Fibroblast of the aortic adventitia (primary cell): ENCODE measurements around the gene ZFPM1. TPM values are rescaled to one million over a fixed set of nuclear protein-coding genes. Genes with fewer than 3 reads are reported as not detected.

Experiments used
- DNase-seq: peaks from one replicate; pipeline ENCODE4 v3.0.0-alpha.2; 2010; ENCODE audit warnings: low read depth
- H3K4me3 ChIP-seq: 2 replicates; pipeline ENCODE4 v1.5.1; 2011; ENCODE audit warnings: low read depth, mild to moderate bottlenecking, control low read depth, low read length, moderate library complexity
- CTCF ChIP-seq: IDR thresholded peaks from 2 replicates; pipeline ENCODE4 v1.5.1; 2011; ENCODE audit warnings: mild to moderate bottlenecking, low read length, control low read depth, inconsistent platforms; ENCODE audit not compliant: insufficient read depth
- total RNA-seq: library from RNA; depleted of rRNA; stranded (reverse); fragments of >200 nt; gene quantifications from 2 replicates; pipeline ENCODE4 v1.2.3, GENCODE V29; 2012; ENCODE audit warnings: low replicate concordance

The ZFPM1 gene
- total RNA-seq, 1 donor, result 4.2 TPM

GRCh38 chr16:88552815-88553214 lies 99.7 kb downstream of the ZFPM1 start:
- no peak for TF ChIP-seq CTCF
- DNase-seq, result no peak
- H3K4me3 ChIP-seq, result no peak overlapping the region

- no peak overlapping the region for H3K4me3 ChIP-seq
- no peak for TF ChIP-seq CTCF
- DNase-seq, result no peak
Observed at GRCh38 chr16:88553739-88554138, 100.7 kb downstream of the ZFPM1 start.

- no peak for TF ChIP-seq CTCF
- no peak overlapping the region for H3K4me3 ChIP-seq
- DNase-seq, result no peak
Observed at GRCh38 chr16:88554711-88555264, 101.7 kb downstream of the ZFPM1 start.

- no peak for DNase-seq
- H3K4me3 ChIP-seq, result no peak overlapping the region
- no peak for TF ChIP-seq CTCF
Observed at GRCh38 chr16:88556294-88556988, 103.4 kb downstream of the ZFPM1 start.

GRCh38 chr16:88558457-88559442 lies 105.7 kb downstream of the ZFPM1 start:
- DNase-seq, result peak; percentile 70
- H3K4me3 ChIP-seq, result no peak overlapping the region
- TF ChIP-seq CTCF, result peak; percentile 65

- no peak for TF ChIP-seq CTCF
- no peak overlapping the region for H3K4me3 ChIP-seq
- peak; percentile 26 for DNase-seq
Observed at GRCh38 chr16:88560714-88561484, 107.8 kb downstream of the ZFPM1 start.
